Ishikawa (cell line): ENCODE results near the gene ITIH3.

Source experiments
- CEBPB ChIP-seq: IDR thresholded peaks from 2 replicates; pipeline ENCODE4 v1.6.1; 2012
- CREB1 ChIP-seq: IDR thresholded peaks from 2 replicates; pipeline ENCODE4 v1.6.1; 2012; ENCODE audit warnings: low read depth
- EGR1 ChIP-seq: IDR thresholded peaks from 2 replicates; pipeline ENCODE4 v1.6.1; 2012
- EP300 ChIP-seq: IDR thresholded peaks from 2 replicates; pipeline ENCODE4 v1.6.1; 2012; ENCODE audit warnings: borderline replicate concordance
- FOXM1 ChIP-seq: IDR thresholded peaks from 2 replicates; pipeline ENCODE4 v1.6.1; 2012; ENCODE audit warnings: low read depth, borderline replicate concordance
- MAX ChIP-seq: IDR thresholded peaks from 2 replicates; pipeline ENCODE4 v1.6.1; 2012
- NFIC ChIP-seq: IDR thresholded peaks from 2 replicates; pipeline ENCODE4 v1.6.1; 2012
- RAD21 ChIP-seq: IDR thresholded peaks from 2 replicates; pipeline ENCODE4 v1.6.1; 2012; ENCODE audit warnings: low read depth
- TAF1 ChIP-seq: IDR thresholded peaks from 2 replicates; pipeline ENCODE4 v1.6.1; 2012; ENCODE audit warnings: low read depth, mild to moderate bottlenecking
- TCF12 ChIP-seq: IDR thresholded peaks from 2 replicates; pipeline ENCODE4 v1.6.1; 2012; ENCODE audit warnings: low read depth
- TEAD4 ChIP-seq: IDR thresholded peaks from 2 replicates; pipeline ENCODE4 v1.6.1; 2012
- YY1 ChIP-seq: IDR thresholded peaks from 2 replicates; pipeline ENCODE4 v1.6.1; 2012; ENCODE audit warnings: low read depth
- ZBTB7A ChIP-seq: IDR thresholded peaks from 2 replicates; pipeline ENCODE4 v1.6.1; 2012; ENCODE audit warnings: low read depth
- TF ChIP-seq, protein P1 (sequence below): IDR thresholded peaks from 2 replicates; pipeline ENCODE4 v1.6.1; 2012; ENCODE audit warnings: low read depth, mild to moderate bottlenecking
- TF ChIP-seq, protein P2 (sequence below): IDR thresholded peaks from 2 replicates; pipeline ENCODE4 v1.6.1; 2012

The ITIH3 gene

GRCh38 chr3:52784021-52784621 is 10.5 kb upstream of the ITIH3 start:
- TF ChIP-seq EGR1, result no peak
- no peak for TF ChIP-seq FOXM1
- no peak for TF ChIP-seq ZBTB7A
- TF ChIP-seq EP300, result no peak
- no peak for TF ChIP-seq YY1

- TF ChIP-seq EP300 (no peak), CEBPB (no peak), ZBTB7A (no peak), CREB1 (no peak), TCF12 (no peak), TAF1 (no peak), TEAD4 (no peak)
- TF ChIP-seq, protein P1, sequence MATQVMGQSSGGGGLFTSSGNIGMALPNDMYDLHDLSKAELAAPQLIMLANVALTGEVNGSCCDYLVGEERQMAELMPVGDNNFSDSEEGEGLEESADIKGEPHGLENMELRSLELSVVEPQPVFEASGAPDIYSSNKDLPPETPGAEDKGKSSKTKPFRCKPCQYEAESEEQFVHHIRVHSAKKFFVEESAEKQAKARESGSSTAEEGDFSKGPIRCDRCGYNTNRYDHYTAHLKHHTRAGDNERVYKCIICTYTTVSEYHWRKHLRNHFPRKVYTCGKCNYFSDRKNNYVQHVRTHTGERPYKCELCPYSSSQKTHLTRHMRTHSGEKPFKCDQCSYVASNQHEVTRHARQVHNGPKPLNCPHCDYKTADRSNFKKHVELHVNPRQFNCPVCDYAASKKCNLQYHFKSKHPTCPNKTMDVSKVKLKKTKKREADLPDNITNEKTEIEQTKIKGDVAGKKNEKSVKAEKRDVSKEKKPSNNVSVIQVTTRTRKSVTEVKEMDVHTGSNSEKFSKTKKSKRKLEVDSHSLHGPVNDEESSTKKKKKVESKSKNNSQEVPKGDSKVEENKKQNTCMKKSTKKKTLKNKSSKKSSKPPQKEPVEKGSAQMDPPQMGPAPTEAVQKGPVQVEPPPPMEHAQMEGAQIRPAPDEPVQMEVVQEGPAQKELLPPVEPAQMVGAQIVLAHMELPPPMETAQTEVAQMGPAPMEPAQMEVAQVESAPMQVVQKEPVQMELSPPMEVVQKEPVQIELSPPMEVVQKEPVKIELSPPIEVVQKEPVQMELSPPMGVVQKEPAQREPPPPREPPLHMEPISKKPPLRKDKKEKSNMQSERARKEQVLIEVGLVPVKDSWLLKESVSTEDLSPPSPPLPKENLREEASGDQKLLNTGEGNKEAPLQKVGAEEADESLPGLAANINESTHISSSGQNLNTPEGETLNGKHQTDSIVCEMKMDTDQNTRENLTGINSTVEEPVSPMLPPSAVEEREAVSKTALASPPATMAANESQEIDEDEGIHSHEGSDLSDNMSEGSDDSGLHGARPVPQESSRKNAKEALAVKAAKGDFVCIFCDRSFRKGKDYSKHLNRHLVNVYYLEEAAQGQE, result no peak
These were observed 9.5 kb upstream of the ITIH3 start for GRCh38 chr3:52784931-52785590.

DNA sequence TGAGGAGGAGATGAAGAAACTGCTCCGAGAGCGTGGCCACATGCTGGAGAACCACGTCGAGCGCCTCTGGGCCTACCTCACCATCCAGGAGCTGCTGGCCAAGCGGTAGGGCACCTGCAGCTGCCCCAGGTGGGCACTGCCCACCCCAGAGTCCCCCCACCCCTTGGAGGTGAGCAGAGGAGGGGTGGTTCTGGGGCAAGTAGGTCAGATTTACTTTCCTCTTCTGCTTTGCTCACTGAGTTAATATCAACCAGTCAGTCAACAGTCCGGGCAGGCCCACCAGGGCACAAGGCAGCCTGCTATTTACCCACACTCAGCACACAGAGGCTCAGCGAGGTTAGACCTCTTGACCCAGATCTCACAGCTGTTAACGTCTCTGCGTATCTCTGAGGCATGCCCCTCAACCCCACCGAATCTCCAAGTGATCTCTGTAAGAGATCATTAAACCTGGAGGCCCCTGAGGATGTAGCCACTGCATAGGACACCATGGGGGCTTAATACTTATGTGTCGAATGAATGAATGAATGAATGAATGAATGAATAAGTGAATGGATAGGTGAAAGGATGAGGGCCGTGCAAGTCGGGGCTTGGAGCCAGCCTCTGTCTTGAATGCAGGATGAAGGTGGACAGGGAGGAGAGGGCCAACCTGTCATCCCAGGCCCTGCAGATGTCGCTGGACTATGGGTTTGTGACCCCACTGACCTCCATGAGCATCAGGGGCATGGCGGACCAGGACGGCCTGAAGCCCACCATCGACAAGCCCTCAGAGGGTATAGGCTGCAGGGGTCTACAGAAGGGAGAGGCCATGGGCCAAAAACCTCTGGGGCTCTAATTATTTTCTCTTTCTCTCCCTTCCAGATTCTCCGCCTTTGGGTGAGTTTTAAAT is 8.0 kb upstream of the ITIH3 start:
- TF ChIP-seq ZBTB7A, result no peak
- TF ChIP-seq, protein P2, sequence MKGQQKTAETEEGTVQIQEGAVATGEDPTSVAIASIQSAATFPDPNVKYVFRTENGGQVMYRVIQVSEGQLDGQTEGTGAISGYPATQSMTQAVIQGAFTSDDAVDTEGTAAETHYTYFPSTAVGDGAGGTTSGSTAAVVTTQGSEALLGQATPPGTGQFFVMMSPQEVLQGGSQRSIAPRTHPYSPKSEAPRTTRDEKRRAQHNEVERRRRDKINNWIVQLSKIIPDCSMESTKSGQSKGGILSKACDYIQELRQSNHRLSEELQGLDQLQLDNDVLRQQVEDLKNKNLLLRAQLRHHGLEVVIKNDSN, result no peak
- no peak for TF ChIP-seq YY1
- TF ChIP-seq NFIC, result no peak
- no peak for TF ChIP-seq EP300
- TF ChIP-seq, protein P1, result no peak
- no peak for TF ChIP-seq MAX
- no peak for TF ChIP-seq TEAD4
- TF ChIP-seq FOXM1, result no peak
- no peak for TF ChIP-seq CEBPB
- no peak for TF ChIP-seq EGR1
- no peak for TF ChIP-seq TAF1
- no peak for TF ChIP-seq RAD21
- TF ChIP-seq TCF12, result no peak
- TF ChIP-seq CREB1, result no peak

DNA sequence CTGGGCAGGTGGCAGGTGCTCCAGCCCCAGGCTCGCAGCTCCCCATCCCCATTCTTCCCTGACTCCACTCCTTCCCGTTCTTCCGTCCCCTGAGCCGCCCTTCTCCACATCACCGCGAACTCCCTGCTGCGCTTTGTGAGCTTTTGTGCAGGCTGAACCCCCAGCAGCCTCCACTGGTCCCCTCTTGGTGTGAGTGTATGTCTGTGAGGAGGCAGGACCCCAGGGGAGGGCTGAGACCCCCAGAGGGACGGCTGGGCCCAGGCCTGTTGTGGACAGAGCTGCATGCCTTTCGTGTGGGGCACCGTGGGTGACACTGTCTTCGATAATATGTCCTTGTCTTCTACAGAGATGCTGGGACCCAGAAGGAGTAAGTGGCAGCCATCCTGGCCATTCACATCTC is 7.3 kb upstream of the ITIH3 start:
- TF ChIP-seq TEAD4 (no peak), ZBTB7A (no peak), RAD21 (no peak), CREB1 (no peak), YY1 (no peak), MAX (no peak), FOXM1 (no peak), CEBPB (no peak), TCF12 (no peak), EP300 (no peak), NFIC (no peak)
- TF ChIP-seq, protein P1, result no peak
- TF ChIP-seq, protein P2, result no peak
